Spleen (tissue), 7 donors: ENCODE measurements around the gene LRBA.
"Not testable (repeated sequence)": the region's sequence is repeated elsewhere in the genome, so short reads cannot be mapped to it uniquely, and the experiment has no call there.

ENCODE experiments used
- CTCF ChIP-seq, 11 experiments: fragments of 200-600 bp in 7 of 11; fragments of 450-650 bp in 4 of 11; sonication (generic) in 4 of 11; IDR thresholded peaks in 8 of 11; conservative IDR thresholded peaks in 3 of 11; 1 replicate in 7 of 11; 2 replicates in 4 of 11; pipeline versions ENCODE4 v1.4.0 to v1.8.0; 2016 to 2021; ENCODE audit warnings: antibody characterized with exemption in 11 of 11, inconsistent platforms in 4 of 11, mild to moderate bottlenecking in 1 of 11
- POLR2A ChIP-seq, 3 donors: fragments of 450-650 bp; IDR thresholded peaks; one replicate each; pipeline ENCODE4 v1.5.1; 2017; ENCODE audit warnings: antibody characterized with exemption in 3 of 3, mild to moderate bottlenecking in 1 of 3
- POLR2AphosphoS5 ChIP-seq, 3 donors: sonication (generic); formaldehyde crosslinking; IDR thresholded peaks; one replicate each; pipeline ENCODE4 v1.5.1; 2017; ENCODE audit warnings: antibody characterized with exemption in 3 of 3
- donor health status: DM: no; HTN: no; CAD: no; lungs with moderate emphysema.
- donor health status: DM: no; HTN: no; CAD: no.
- donor health status: DM: no; HTN: no; CAD: no.

GRCh38 chr4:150957981-150958380 is 57.1 kb downstream of the LRBA start:
- TF ChIP-seq CTCF (IDR thresholded peaks at IDR 0.05 in 8 of 11, conservative IDR thresholded peaks at IDR 0.05 in 3 of 11); POLR2A (IDR thresholded peaks at IDR 0.05); POLR2AphosphoS5 (IDR thresholded peaks at IDR 0.05): not testable (repeated sequence)
